CD14-positive monocyte (primary cell): Measurements from ENCODE around the gene C9orf72. TPM values are rescaled to one million over a fixed set of nuclear protein-coding genes. Genes with fewer than 3 reads are reported as not detected.

ENCODE experiments used
- DNase-seq, 3 donors: peaks; one replicate each; pipeline ENCODE4 v3.0.0-alpha.2; 2011 to 2022
- H2AFZ ChIP-seq: 2 replicates; pipeline ENCODE4 v1.6.0; 2012; ENCODE audit warnings: mild to moderate bottlenecking, low read depth, low read length, inconsistent platforms; ENCODE audit not compliant: insufficient read depth, poor library complexity, severe bottlenecking
- H3K27ac ChIP-seq, 2 donors: 1 replicate in 1 of 2; 2 replicates in 1 of 2; pipeline ENCODE4 v1.5.1; 2012 to 2013; ENCODE audit warnings: low read length in 2 of 2, control low read depth in 1 of 2, inconsistent platforms in 1 of 2, low read depth in 1 of 2, mild to moderate bottlenecking in 1 of 2
- H3K27me3 ChIP-seq, 2 donors: one replicate each; pipeline versions ENCODE4 v1.6.0 to v1.6.1; 2011 to 2013; ENCODE audit warnings: low read length in 2 of 2; ENCODE audit not compliant: control insufficient read depth in 2 of 2, insufficient read depth in 2 of 2
- H3K36me3 ChIP-seq, 2 donors: replicated peaks in 1 of 2; 1 replicate in 1 of 2; 2 replicates in 1 of 2; pipeline versions ENCODE4 v1.5.1 to v1.6.1; 2012 to 2013; ENCODE audit warnings: low read length in 2 of 2, control low read depth in 1 of 2, inconsistent platforms in 1 of 2, mild to moderate bottlenecking in 1 of 2; ENCODE audit not compliant: insufficient read depth in 2 of 2, control insufficient read depth in 1 of 2
- H3K4me1 ChIP-seq, 2 donors: 1 replicate in 1 of 2; 2 replicates in 1 of 2; pipeline versions ENCODE4 v1.5.1 to v1.6.1; 2012 to 2013; ENCODE audit warnings: low read length in 2 of 2, control low read depth in 1 of 2, inconsistent platforms in 1 of 2, mild to moderate bottlenecking in 1 of 2, moderate library complexity in 1 of 2; ENCODE audit not compliant: insufficient read depth in 2 of 2, control insufficient read depth in 1 of 2
- H3K4me2 ChIP-seq: replicated peaks from 2 replicates; pipeline ENCODE3; 2012; ENCODE audit warnings: low read length, moderate library complexity, mild to moderate bottlenecking; ENCODE audit not compliant: poor library complexity, severe bottlenecking; ENCODE audit errors: extremely low read depth
- H3K4me3 ChIP-seq, 3 experiments: fragments of 200-600 bp in 1 of 3; sonication (generic) in 1 of 3; replicated peaks in 1 of 3; 1 replicate in 2 of 3; 2 replicates in 1 of 3; pipeline ENCODE4 v1.5.1; 2011 to 2013; ENCODE audit warnings: low read length in 3 of 3, mild to moderate bottlenecking in 3 of 3, control low read depth in 2 of 3, low read depth in 2 of 3, inconsistent platforms in 1 of 3, moderate library complexity in 1 of 3
- H3K79me2 ChIP-seq: 2 replicates; pipeline ENCODE4 v1.6.0; 2012; ENCODE audit warnings: mild to moderate bottlenecking, control low read depth, inconsistent platforms, low read length, moderate library complexity; ENCODE audit not compliant: insufficient read depth
- H3K9ac ChIP-seq: 2 replicates; pipeline ENCODE4 v1.6.0; 2017; ENCODE audit warnings: low read length, mild to moderate bottlenecking; ENCODE audit not compliant: insufficient read depth, poor library complexity, severe bottlenecking
- H3K9me3 ChIP-seq, 2 donors: replicated peaks in 1 of 2; 1 replicate in 1 of 2; 2 replicates in 1 of 2; pipeline versions ENCODE4 v1.5.1 to v1.6.1; 2012 to 2013; ENCODE audit warnings: low read length in 2 of 2, control low read depth in 1 of 2; ENCODE audit not compliant: control insufficient read depth in 1 of 2, insufficient read depth in 1 of 2
- H4K20me1 ChIP-seq: 2 replicates; pipeline ENCODE4 v1.6.0; 2012; ENCODE audit warnings: mild to moderate bottlenecking, low read length, control low read depth, moderate library complexity; ENCODE audit not compliant: insufficient read depth
- H3K27ac Mint-ChIP-seq, 7 donors: one replicate each; pipeline ENCODE4 v1.8.0; 2020; ENCODE audit warnings: mild to moderate bottlenecking in 7 of 7, mixed read lengths in 7 of 7, moderate library complexity in 6 of 7, inconsistent platforms in 2 of 7
- H3K27me3 Mint-ChIP-seq, 3 donors: one replicate each; pipeline ENCODE4 v1.8.0; 2021 to 2022; ENCODE audit warnings: low read depth in 3 of 3, mild to moderate bottlenecking in 3 of 3, mixed read lengths in 3 of 3, moderate library complexity in 3 of 3, inconsistent platforms in 1 of 3
- H3K36me3 Mint-ChIP-seq, 2 donors: one replicate each; pipeline ENCODE4 v1.8.0; 2020; ENCODE audit warnings: mixed read lengths in 2 of 2, inconsistent platforms in 1 of 2, mild to moderate bottlenecking in 1 of 2
- H3K4me1 Mint-ChIP-seq: one replicate; pipeline ENCODE4 v1.8.0; 2020; ENCODE audit warnings: mild to moderate bottlenecking, mixed read lengths
- H3K4me3 Mint-ChIP-seq, 2 donors: one replicate each; pipeline ENCODE4 v1.8.0; 2020; ENCODE audit warnings: mild to moderate bottlenecking in 2 of 2, mixed read lengths in 2 of 2, moderate library complexity in 1 of 2
- H3K9me3 Mint-ChIP-seq, 7 donors: one replicate each; pipeline ENCODE4 v1.8.0; 2020 to 2022; ENCODE audit warnings: mixed read lengths in 7 of 7, mild to moderate bottlenecking in 6 of 7, moderate library complexity in 6 of 7, inconsistent platforms in 2 of 7
- CTCF ChIP-seq: fragments of 200-600 bp; IDR thresholded peaks from one replicate; pipeline ENCODE4 v1.8.0; 2022; ENCODE audit warnings: antibody characterized with exemption, mild to moderate bottlenecking
- WGBS: methylation state at CpG from one replicate; pipeline ENCODE4 v1.1.5; 2013; ENCODE audit warnings: missing lambda C conversion rate; ENCODE audit not compliant: insufficient coverage; 5-methylcytosine and 5-hydroxymethylcytosine counted together
- intact Hi-C, 2 donors: fragments of 100-400 bp; cut with micrococcal nuclease; formaldehyde crosslinking; loops; one replicate each; pipeline versions ENCODE4 v1.15.0 to v1.15.1; 2023
- polyA plus RNA-seq, 3 donors: library from polyadenylated mRNA; depleted of rRNA in 1 of 3; unstranded in 2 of 3; stranded (reverse) in 1 of 3; fragments of 300-500 nt in 2 of 3; fragments of >200 nt in 1 of 3; fragmentation: Illumina TruSeq in 2 of 3; gene quantifications; 1 replicate in 2 of 3; 2 replicates in 1 of 3; pipeline ENCODE4 v1.2.3, GENCODE V29; 2012 to 2021

The C9orf72 gene
- polyA plus RNA-seq, 3 donors = 105 to 142 (median 128) TPM

DNA sequence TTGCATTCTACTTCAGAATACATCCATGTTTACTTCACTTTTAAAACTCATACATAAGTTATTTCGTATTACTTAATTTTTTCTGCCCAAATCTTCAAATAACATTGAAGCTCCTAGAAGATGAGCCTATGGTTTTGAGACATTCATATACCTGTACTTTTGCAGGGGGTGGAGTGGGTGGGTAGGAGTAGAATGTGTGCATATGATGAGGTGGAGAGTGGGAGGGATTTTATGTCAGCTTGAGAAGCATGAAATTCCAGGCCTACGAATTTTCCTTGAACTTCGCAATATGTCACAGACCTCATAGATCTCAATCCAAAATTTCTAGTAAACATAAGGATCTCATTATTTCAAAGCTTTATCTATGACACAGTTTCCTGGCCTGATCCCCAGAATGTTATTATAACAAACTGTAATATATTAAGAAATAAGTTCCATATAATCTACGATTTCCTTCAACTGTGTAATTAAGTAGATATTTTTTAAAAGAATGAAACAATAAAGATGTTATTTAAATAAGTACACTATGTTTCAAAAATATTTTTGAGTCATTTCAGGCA lies 24.0 kb downstream of the C9orf72 start:
- no peaks in the 10 kb centered on the region for H3K27me3 ChIP-seq
- Mint-ChIP-seq H3K4me3 (no peak overlapping the region), H3K4me1 (no peaks in the 10 kb centered on the region), H3K27ac (no peak overlapping the region), H3K9me3 (no peaks in the 10 kb centered on the region), H3K27me3 (no peaks in the 10 kb centered on the region), H3K36me3 (peaks cover 77 to 86% of the 10 kb centered on the region in 2 donors)
- H3K36me3 ChIP-seq = peaks cover 92 to 96% of the 10 kb centered on the region in 2 donors
- intact Hi-C loops = no loop called here
- no peak for TF ChIP-seq CTCF
- H3K4me1 ChIP-seq = no peaks in the 10 kb centered on the region
- H2AFZ ChIP-seq = no peak overlapping the region
- H3K27ac ChIP-seq = no peak overlapping the region
- H3K79me2 ChIP-seq = peaks cover 4% of the 10 kb centered on the region
- WGBS = no CpG with 5 or more reads among the region's 4 CpGs
- H4K20me1 ChIP-seq = peaks cover 65% of the 10 kb centered on the region
- no peaks in the 10 kb centered on the region for H3K9me3 ChIP-seq
- no peak overlapping the region for H3K4me3 ChIP-seq
- H3K9ac ChIP-seq = no peak overlapping the region
- H3K4me2 ChIP-seq = no peak overlapping the region
- DNase-seq = no peak

DNA sequence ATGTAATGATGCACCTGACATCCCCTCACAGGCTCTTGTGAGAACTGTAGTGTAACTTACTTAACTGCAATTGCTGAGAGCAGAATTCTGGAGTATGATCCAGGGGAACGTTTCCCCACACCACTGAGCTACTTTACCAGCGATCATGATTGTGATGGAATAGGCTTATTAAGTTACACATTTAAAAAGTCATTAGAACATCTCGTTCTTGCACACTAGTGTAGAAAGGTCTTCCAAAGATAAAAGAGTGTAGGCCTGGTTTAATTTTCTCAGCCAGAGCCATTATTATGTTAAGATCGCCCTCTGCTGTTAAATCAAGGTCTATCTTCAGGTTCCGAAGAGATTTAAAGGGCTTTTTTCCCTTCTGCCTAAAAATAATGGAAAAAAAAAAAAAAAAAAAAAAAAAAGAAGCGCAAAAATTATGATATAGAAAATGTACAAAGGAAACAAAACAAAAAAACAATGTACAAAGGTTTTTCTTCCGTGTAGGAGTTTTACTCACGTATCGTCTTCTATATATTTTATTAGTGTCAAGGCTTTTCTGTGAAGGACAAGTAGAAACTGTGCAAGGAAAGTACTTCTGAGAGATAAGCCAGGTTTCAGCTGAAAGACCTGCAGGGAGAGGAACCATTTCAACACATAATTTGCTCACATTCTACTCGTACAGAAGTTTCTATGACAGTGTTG lies 25.1 kb downstream of the C9orf72 start:
- TF ChIP-seq CTCF = peak; percentile 32
- no peak overlapping the region for H3K4me3 Mint-ChIP-seq
- Histone ChIP-seq H2AFZ (no peak overlapping the region), H3K9ac (no peak overlapping the region), H3K79me2 (peaks cover 4% of the 10 kb centered on the region), H3K27ac (peak overlapping the region in 1 of 2 donors; percentile 13), H3K27me3 (no peaks in the 10 kb centered on the region), H3K4me1 (no peaks in the 10 kb centered on the region), H3K4me3 (no peak overlapping the region), H3K9me3 (no peaks in the 10 kb centered on the region), H3K4me2 (no peak overlapping the region), H4K20me1 (peaks cover 55% of the 10 kb centered on the region), H3K36me3 (peaks cover 91 to 96% of the 10 kb centered on the region in 2 donors)
- WGBS = no CpG with 5 or more reads among the region's 10 CpGs
- no peaks in the 10 kb centered on the region for H3K9me3 Mint-ChIP-seq
- H3K27me3 Mint-ChIP-seq = no peaks in the 10 kb centered on the region
- no peak for DNase-seq
- H3K27ac Mint-ChIP-seq = peak overlapping the region in 2 of 7 donors; percentile 37 to 40
- peaks cover 75 to 86% of the 10 kb centered on the region in 2 donors for H3K36me3 Mint-ChIP-seq
- no peaks in the 10 kb centered on the region for H3K4me1 Mint-ChIP-seq
- intact Hi-C loops = no loop called here
